ENCODE measurements around the gene F8A2.
"Not testable (repeated sequence)": the region's sequence is repeated elsewhere in the genome, so short reads cannot be mapped to it uniquely, and the experiment has no call there.

F8A2 gene

GRCh38 chrX:155381843-155382528 lies at the start of gene F8A2:
TSS of gene F8A2 (plus strand) at chrX:155382095. CDS start at chrX:155382115, 20 bp downstream.
- not testable (repeated sequence) for H3K4me3 ChIP-seq, H3K27ac ChIP-seq

- Histone ChIP-seq H3K4me3 (peak overlapping the region; percentile 4 to 26 (median 10)), H3K27ac (peak overlapping the region in 17 of 21 experiments; percentile 9 to 80 (median 62))
These were observed 48.3 kb upstream of the F8A2 start for GRCh38 chrX:155333544-155334100.

- peak within 1 kb of the TSS in 18 of 21 experiments; percentile 9 to 80 (median 60) for H3K27ac ChIP-seq
- H3K4me3 ChIP-seq: peak within 1 kb of the TSS; percentile 4 to 26 (median 10)
These were observed 47.2 kb upstream of the F8A2 start, which contains the start of gene CLIC2 for GRCh38 chrX:155334486-155335336. TSS of gene CLIC2 (minus strand) at chrX:155334614. CDS start at chrX:155334427, 187 bp downstream.

- not testable (repeated sequence) for H3K4me3 ChIP-seq
- peak overlapping the region in 10 of 21 experiments; percentile 3 to 80 (median 54) for H3K27ac ChIP-seq
These were observed 46.6 kb upstream of the F8A2 start for GRCh38 chrX:155335337-155335712.

- H3K4me3 ChIP-seq, H3K27ac ChIP-seq: not testable (repeated sequence)
These were observed 36.2 kb upstream of the F8A2 start for GRCh38 chrX:155345689-155346088.

GRCh38 chrX:155349448-155349847 lies 32.4 kb upstream of the F8A2 start:
- not testable (repeated sequence) for H3K27ac ChIP-seq

GRCh38 chrX:155363712-155364111 lies 18.2 kb upstream of the F8A2 start:
- H3K27ac ChIP-seq, H3K4me3 ChIP-seq: not testable (repeated sequence)

More at GRCh38 chrX:155349448-155349847, 32.4 kb upstream of the F8A2 start:
- H3K4me3 ChIP-seq: not testable (repeated sequence)

GRCh38 chrX:155373777-155374458 lies 8.0 kb upstream of the F8A2 start:
- H3K27ac ChIP-seq, H3K4me3 ChIP-seq: not testable (repeated sequence)

- H3K4me3 ChIP-seq, H3K27ac ChIP-seq: not testable (repeated sequence)
These were observed 2.1 kb upstream of the F8A2 start for GRCh38 chrX:155379802-155380201.

- not testable (repeated sequence) for H3K4me3 ChIP-seq, H3K27ac ChIP-seq
These were observed 653 bp downstream of the F8A2 start for GRCh38 chrX:155382529-155382967.

GRCh38 chrX:155389634-155390033 lies 7.7 kb downstream of the F8A2 start:
- Histone ChIP-seq H3K27ac (no peak overlapping the region), H3K4me3 (no peak overlapping the region)

GRCh38 chrX:155394747-155395276 lies 12.9 kb downstream of the F8A2 start:
- not testable (repeated sequence) for H3K4me3 ChIP-seq, H3K27ac ChIP-seq

GRCh38 chrX:155406429-155406828 lies 24.5 kb downstream of the F8A2 start:
- Histone ChIP-seq H3K4me3 (no peak overlapping the region), H3K27ac (no peak overlapping the region)

GRCh38 chrX:155417769-155418168 lies 35.9 kb downstream of the F8A2 start:
- Histone ChIP-seq H3K27ac (no peak overlapping the region), H3K4me3 (no peak overlapping the region)

Measured in skin epidermis (tissue), 12 donors.